ENCODE data around the gene RPP14. TPM values are rescaled to one million over a fixed set of nuclear protein-coding genes. Genes with fewer than 3 reads are reported as not detected.

The RPP14 gene
- total RNA-seq, 1 experiment from 2014 or later = 22.4 TPM

- Histone ChIP-seq H3K27me3 (ENCODE audit: insufficient read depth, low read length) (no peaks in the 10 kb centered on the region), H3K27ac (ENCODE audit: low read depth, low read length) (no peak overlapping the region), H4K20me1 (ENCODE audit: insufficient read depth) (no peaks in the 10 kb centered on the region), H3K4me2 (ENCODE audit: low read length) (no peak overlapping the region), H2AFZ (ENCODE audit: low read depth, low read length, poor library complexity, severe bottlenecking) (no peak overlapping the region), H3K79me2 (ENCODE audit: insufficient read depth, low read length) (no peaks in the 10 kb centered on the region), H3K36me3 (ENCODE audit: control insufficient read depth in 1 of 2, insufficient read depth in 2 of 2, low read length in 2 of 2) (no peaks in the 10 kb centered on the region), H3K9me2 (ENCODE audit: insufficient read depth) (no peaks in the 10 kb centered on the region), H3K9ac (ENCODE audit: low read length) (no peak overlapping the region), H3K4me1 (ENCODE audit: control insufficient read depth in 1 of 2, insufficient read depth in 2 of 2, low read length in 2 of 2) (no peaks in the 10 kb centered on the region), H3K4me3 (replicated peaks in 1 of 2; ENCODE audit: low read depth in 1 of 2, low read length in 2 of 2) (no peak overlapping the region), H3K9me3 (ENCODE audit: control insufficient read depth in 1 of 2, insufficient read depth in 1 of 2, low read depth in 1 of 2, low read length in 2 of 2) (no peaks in the 10 kb centered on the region)
- ChIA-PET RAD21 (ENCODE audit: low non-redundant PET in 1 of 2, low total read pairs in 2 of 2, uncharacterized antibody in 2 of 2, unreplicated experiment in 2 of 2) (no interaction called here), CTCF (no interaction called here), POLR2A (no interaction called here)
- no peak for ATAC-seq
- TF ChIP-seq EZH2phosphoT487 (IDR thresholded peaks at IDR 0.05; ENCODE audit: borderline replicate concordance) (no peak), SIN3A (IDR thresholded peaks at IDR 0.05; ENCODE audit: low read depth) (no peak), POLR2A (IDR thresholded peaks at IDR 0.05; ENCODE audit: borderline replicate concordance, extremely low read depth, insufficient read depth, insufficient read length) (no peak), CTCF (IDR thresholded peaks at IDR 0.05 in 2 of 3, conservative IDR thresholded peaks at IDR 0.05 in 1 of 3; ENCODE audit: borderline replicate concordance in 1 of 3, insufficient read depth in 1 of 3, low read depth in 2 of 3, low read length in 2 of 3) (no peak), ZFX (IDR thresholded peaks at IDR 0.05) (no peak), EGR1 (IDR thresholded peaks at IDR 0.05; ENCODE audit: low read depth) (no peak), TCF7L2 (IDR thresholded peaks at IDR 0.05; ENCODE audit: borderline replicate concordance, extremely low read depth, insufficient read depth, insufficient read length) (no peak), REST (IDR thresholded peaks at IDR 0.05; ENCODE audit: low read depth) (no peak), YY1 (IDR thresholded peaks at IDR 0.05; ENCODE audit: extremely low read depth, insufficient replicate concordance, low read depth, low read length) (no peak), CEBPB (IDR thresholded peaks at IDR 0.05; ENCODE audit: low read depth) (no peak), EZH2 (IDR thresholded peaks at IDR 0.05) (no peak)
- TF ChIP-seq, protein P1, sequence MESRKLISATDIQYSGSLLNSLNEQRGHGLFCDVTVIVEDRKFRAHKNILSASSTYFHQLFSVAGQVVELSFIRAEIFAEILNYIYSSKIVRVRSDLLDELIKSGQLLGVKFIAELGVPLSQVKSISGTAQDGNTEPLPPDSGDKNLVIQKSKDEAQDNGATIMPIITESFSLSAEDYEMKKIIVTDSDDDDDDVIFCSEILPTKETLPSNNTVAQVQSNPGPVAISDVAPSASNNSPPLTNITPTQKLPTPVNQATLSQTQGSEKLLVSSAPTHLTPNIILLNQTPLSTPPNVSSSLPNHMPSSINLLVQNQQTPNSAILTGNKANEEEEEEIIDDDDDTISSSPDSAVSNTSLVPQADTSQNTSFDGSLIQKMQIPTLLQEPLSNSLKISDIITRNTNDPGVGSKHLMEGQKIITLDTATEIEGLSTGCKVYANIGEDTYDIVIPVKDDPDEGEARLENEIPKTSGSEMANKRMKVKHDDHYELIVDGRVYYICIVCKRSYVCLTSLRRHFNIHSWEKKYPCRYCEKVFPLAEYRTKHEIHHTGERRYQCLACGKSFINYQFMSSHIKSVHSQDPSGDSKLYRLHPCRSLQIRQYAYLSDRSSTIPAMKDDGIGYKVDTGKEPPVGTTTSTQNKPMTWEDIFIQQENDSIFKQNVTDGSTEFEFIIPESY (IDR thresholded peaks at IDR 0.05; ENCODE audit: extremely low read depth, insufficient replicate concordance, low read length) = no peak
- TF ChIP-seq, protein P2, sequence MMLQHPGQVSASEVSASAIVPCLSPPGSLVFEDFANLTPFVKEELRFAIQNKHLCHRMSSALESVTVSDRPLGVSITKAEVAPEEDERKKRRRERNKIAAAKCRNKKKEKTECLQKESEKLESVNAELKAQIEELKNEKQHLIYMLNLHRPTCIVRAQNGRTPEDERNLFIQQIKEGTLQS (IDR thresholded peaks at IDR 0.05) = no peak
- intact Hi-C loops (cut with micrococcal nuclease) = no loop called here
- no TSS peak for BruUV-seq (replicated peaks)
- DNase-seq (ENCODE audit: low read depth, low spot score) = no peak
Observed at GRCh38 chr3:58357402-58357801, 51.4 kb downstream of the RPP14 start.

All from HCT116 (cell line).